ENCODE results near the gene IL6. TPM values are rescaled to one million over a fixed set of nuclear protein-coding genes. Genes with fewer than 3 reads are reported as not detected.

Gene IL6
- polyA plus RNA-seq, 1 of the 3 experiments (the other 2 are of a cell fraction), result 20.5 TPM

- no peak overlapping the region for H3K9ac ChIP-seq
- H3K27me3 ChIP-seq (ENCODE audit: insufficient read depth), result peaks cover 22% of the 10 kb centered on the region; the same call in 1 of the 2 replicates
- CTCF ChIA-PET, result interaction anchor here (0.7 to 0.9 kb wide), 2 partner anchors 14 to 220 kb away, joined by 3 read pairs; no protein-coding TSS in a partner anchor
- H3K9me2 ChIP-seq, result no peaks in the 10 kb centered on the region
- WGBS (ENCODE audit: low lambda C conversion rate), result 10% methylated on average over 1 of the region's 1 CpG
- POLR2A ChIA-PET, result no interaction called here
- H3K27ac ChIP-seq (ENCODE audit: low read depth in 2 of 2, low read length in 1 of 2), result peak overlapping the region in 1 of 2 experiments; percentile 35; a peak in 1 of 4 replicates
- H3K4me3 ChIP-seq (ENCODE audit: low read depth in 2 of 2, low read length in 1 of 2), result no peak overlapping the region
- H3F3A ChIP-seq (replicated peaks; ENCODE audit: insufficient read depth), result peaks cover 3% of the 10 kb centered on the region
- no peak overlapping the region for H2AFZ ChIP-seq (ENCODE audit: low read depth)
- no peak overlapping the region for H3K4me2 ChIP-seq
- no peak for DNase-seq
- H4K20me1 ChIP-seq (ENCODE audit: insufficient read depth), result no peaks in the 10 kb centered on the region
- no peaks in the 10 kb centered on the region for H3K79me2 ChIP-seq (ENCODE audit: insufficient read depth)
- H3K36me3 ChIP-seq (replicated peaks in 1 of 2; ENCODE audit: control insufficient read depth in 1 of 2, insufficient read depth in 2 of 2, low read length in 1 of 2), result no peaks in the 10 kb centered on the region
- TF ChIP-seq FOSL2 (IDR thresholded peaks at IDR 0.05; ENCODE audit: borderline replicate concordance, low read depth), result peak; percentile 19; the same call in 1 of the 2 replicates
- no peak for TF ChIP-seq USF2 (IDR thresholded peaks at IDR 0.05; ENCODE audit: borderline replicate concordance, low read depth, low read length)
- H3K4me1 ChIP-seq (ENCODE audit: control insufficient read depth in 1 of 2, insufficient read depth in 2 of 2, low read depth in 1 of 2, low read length in 1 of 2), result no peaks in the 10 kb centered on the region
- no peaks in the 10 kb centered on the region for H3K9me3 ChIP-seq
Observed at GRCh38 chr7:22700559-22701002, 26.4 kb upstream of the IL6 start.

- H3K79me2 ChIP-seq (ENCODE audit: insufficient read depth), result no peaks in the 10 kb centered on the region
- H3F3A ChIP-seq (replicated peaks; ENCODE audit: insufficient read depth), result no peaks in the 10 kb centered on the region
- POLR2A ChIA-PET, result no interaction called here
- H3K4me3 ChIP-seq (ENCODE audit: low read depth in 2 of 2, low read length in 1 of 2), result no peak overlapping the region
- H3K9me3 ChIP-seq, result no peaks in the 10 kb centered on the region
- H3K27me3 ChIP-seq (ENCODE audit: insufficient read depth), result peaks cover 31% of the 10 kb centered on the region; the same call in 1 of the 2 replicates
- H3K4me1 ChIP-seq (ENCODE audit: control insufficient read depth in 1 of 2, insufficient read depth in 2 of 2, low read depth in 1 of 2, low read length in 1 of 2), result no peaks in the 10 kb centered on the region
- 37% methylated on average over 4 of the region's 4 CpGs for WGBS (ENCODE audit: low lambda C conversion rate)
- H3K9me2 ChIP-seq, result no peaks in the 10 kb centered on the region
- TF ChIP-seq MXI1 (IDR thresholded peaks at IDR 0.05; ENCODE audit: low read depth, low read length) (no peak), TCF12 (IDR thresholded peaks at IDR 0.05) (no peak), IRF3 (IDR thresholded peaks at IDR 0.05; ENCODE audit: low read depth, low read length) (no peak), PBX3 (IDR thresholded peaks at IDR 0.05) (no peak), SMC3 (IDR thresholded peaks at IDR 0.05; ENCODE audit: low read depth, low read length) (no peak), RXRA (IDR thresholded peaks at IDR 0.05; ENCODE audit: borderline replicate concordance, low read depth) (no peak), FOXJ3 (CRISPR knock-in tag; IDR thresholded peaks at IDR 0.05) (no peak), FOSL2 (IDR thresholded peaks at IDR 0.05; ENCODE audit: borderline replicate concordance, low read depth) (no peak), GABPA (IDR thresholded peaks at IDR 0.05; ENCODE audit: low read depth) (no peak), FOXM1 (IDR thresholded peaks at IDR 0.05; ENCODE audit: low read depth) (no peak), YY1 (IDR thresholded peaks at IDR 0.05; ENCODE audit: low read depth) (no peak), USF1 (IDR thresholded peaks at IDR 0.05; ENCODE audit: borderline replicate concordance, low read depth) (no peak), REST (IDR thresholded peaks at IDR 0.05; ENCODE audit: low read depth, low read length) (no peak)
- H3K4me2 ChIP-seq, result no peak overlapping the region
- no peak overlapping the region for H3K9ac ChIP-seq
- H3K27ac ChIP-seq (ENCODE audit: low read depth in 2 of 2, low read length in 1 of 2), result no peak overlapping the region
- CTCF ChIA-PET, result no interaction called here
- no peaks in the 10 kb centered on the region for H4K20me1 ChIP-seq (ENCODE audit: insufficient read depth)
- H2AFZ ChIP-seq (ENCODE audit: low read depth), result no peak overlapping the region
- no peak for DNase-seq
- no peaks in the 10 kb centered on the region for H3K36me3 ChIP-seq (replicated peaks in 1 of 2; ENCODE audit: control insufficient read depth in 1 of 2, insufficient read depth in 2 of 2, low read length in 1 of 2)
Observed at GRCh38 chr7:22702516-22702915, 24.5 kb upstream of the IL6 start.

Data from SK-N-SH (cell line).